ENCODE results near the gene CHP1. TPM values are rescaled to one million over a fixed set of nuclear protein-coding genes. Genes with fewer than 3 reads are reported as not detected.
"Not testable (repeated sequence)": the region's sequence is repeated elsewhere in the genome, so short reads cannot be mapped to it uniquely, and the experiment has no call there.

The CHP1 gene
- total RNA-seq, 2 experiments from 2014 or later: 62.2 to 62.8 TPM

- ATAC-seq: no peak
- CTCF ChIA-PET: no interaction called here
- no peaks in the 10 kb centered on the region for H3K4me1 Mint-ChIP-seq (ENCODE audit: low read depth)
Observed at GRCh38 chr15:41256577-41257038, 25.5 kb downstream of the CHP1 start.

GRCh38 chr15:41258750-41259471 lies 27.8 kb downstream of the CHP1 start:
- CTCF ChIA-PET: no interaction called here
- no peaks in the 10 kb centered on the region for H3K9me3 Mint-ChIP-seq (ENCODE audit: insufficient read depth)
- no peak overlapping the region for H3K4me3 Mint-ChIP-seq
- H3K36me3 Mint-ChIP-seq (ENCODE audit: low read depth): peaks cover 17% of the 10 kb centered on the region
- no peaks in the 10 kb centered on the region for H3K4me1 Mint-ChIP-seq (ENCODE audit: low read depth)
- POLR2A ChIA-PET: no interaction called here
- no peaks in the 10 kb centered on the region for H3K27me3 Mint-ChIP-seq (ENCODE audit: low read depth)
- H3K27ac Mint-ChIP-seq: no peak overlapping the region
- DNase-seq: no peak
- ATAC-seq: no peak

More at GRCh38 chr15:41256577-41257038, 25.5 kb downstream of the CHP1 start:
- POLR2A ChIA-PET: interaction anchor here (0.6 kb wide), 1 partner anchor 167 kb away, joined by 3 read pairs; no protein-coding TSS in a partner anchor
- DNase-seq: no peak
- no peak overlapping the region for H3K27ac Mint-ChIP-seq
- no peak overlapping the region for H3K4me3 Mint-ChIP-seq
- no peaks in the 10 kb centered on the region for H3K27me3 Mint-ChIP-seq (ENCODE audit: low read depth)
- H3K9me3 Mint-ChIP-seq (ENCODE audit: insufficient read depth): no peaks in the 10 kb centered on the region
- H3K36me3 Mint-ChIP-seq (ENCODE audit: low read depth): peaks cover 14% of the 10 kb centered on the region

GRCh38 chr15:41259546-41260189 lies 28.6 kb downstream of the CHP1 start:
- Mint-ChIP-seq H3K36me3 (ENCODE audit: low read depth) (peaks cover 18% of the 10 kb centered on the region), H3K4me3 (no peak overlapping the region), H3K9me3 (ENCODE audit: insufficient read depth) (no peaks in the 10 kb centered on the region), H3K27ac (no peak overlapping the region), H3K27me3 (ENCODE audit: low read depth) (no peaks in the 10 kb centered on the region), H3K4me1 (ENCODE audit: low read depth) (no peaks in the 10 kb centered on the region)
- ChIA-PET POLR2A (interaction anchor here (0.7 kb wide), 1 partner anchor 318 kb away, joined by 3 read pairs; no protein-coding TSS in a partner anchor), CTCF (no interaction called here)
- ATAC-seq (no peak), DNase-seq (no peak)

GRCh38 chr15:41260924-41261323 lies 29.9 kb downstream of the CHP1 start:
- peaks cover 17% of the 10 kb centered on the region for H3K36me3 Mint-ChIP-seq (ENCODE audit: low read depth)
- POLR2A ChIA-PET; H3K27ac Mint-ChIP-seq; H3K4me3 Mint-ChIP-seq; H3K4me1 Mint-ChIP-seq (ENCODE audit: low read depth); ATAC-seq; H3K9me3 Mint-ChIP-seq (ENCODE audit: insufficient read depth); CTCF ChIA-PET; DNase-seq; H3K27me3 Mint-ChIP-seq (ENCODE audit: low read depth): not testable (repeated sequence)

- DNase-seq (no peak), ATAC-seq (no peak)
- Mint-ChIP-seq H3K36me3 (ENCODE audit: low read depth) (peaks cover 18% of the 10 kb centered on the region), H3K4me3 (no peak overlapping the region), H3K27ac (no peak overlapping the region), H3K27me3 (ENCODE audit: low read depth) (no peaks in the 10 kb centered on the region), H3K9me3 (ENCODE audit: insufficient read depth) (no peaks in the 10 kb centered on the region), H3K4me1 (ENCODE audit: low read depth) (no peaks in the 10 kb centered on the region)
- ChIA-PET POLR2A (no interaction called here), CTCF (no interaction called here)
Observed at GRCh38 chr15:41262571-41262970, 31.5 kb downstream of the CHP1 start.

GRCh38 chr15:41263891-41264351 lies 32.9 kb downstream of the CHP1 start:
- H3K36me3 Mint-ChIP-seq (ENCODE audit: low read depth): peaks cover 14% of the 10 kb centered on the region
- H3K4me3 Mint-ChIP-seq: no peak overlapping the region
- no peak for ATAC-seq
- CTCF ChIA-PET: no interaction called here
- no peaks in the 10 kb centered on the region for H3K27me3 Mint-ChIP-seq (ENCODE audit: low read depth)
- DNase-seq: no peak
- H3K4me1 Mint-ChIP-seq (ENCODE audit: low read depth): no peaks in the 10 kb centered on the region
- no peak overlapping the region for H3K27ac Mint-ChIP-seq
- POLR2A ChIA-PET: interaction anchor here (1.4 kb wide), 1 partner anchor 20 kb away, joined by 3 read pairs; no protein-coding TSS in a partner anchor
- no peaks in the 10 kb centered on the region for H3K9me3 Mint-ChIP-seq (ENCODE audit: insufficient read depth)

- Mint-ChIP-seq H3K9me3 (ENCODE audit: insufficient read depth) (no peaks in the 10 kb centered on the region), H3K27ac (no peak overlapping the region), H3K4me3 (no peak overlapping the region), H3K4me1 (ENCODE audit: low read depth) (no peaks in the 10 kb centered on the region), H3K27me3 (ENCODE audit: low read depth) (no peaks in the 10 kb centered on the region), H3K36me3 (ENCODE audit: low read depth) (peaks cover 11% of the 10 kb centered on the region)
- DNase-seq (no peak), ATAC-seq (no peak)
- ChIA-PET CTCF (no interaction called here), POLR2A (interaction anchor here (1.4 kb wide), 1 partner anchor 13 kb away, joined by 5 read pairs; no protein-coding TSS in a partner anchor)
Observed at GRCh38 chr15:41269887-41270286, 38.8 kb downstream of the CHP1 start.

- CTCF ChIA-PET: no interaction called here
- no peak for ATAC-seq
- H3K27me3 Mint-ChIP-seq (ENCODE audit: low read depth): no peaks in the 10 kb centered on the region
Observed at GRCh38 chr15:41276831-41277230, 45.8 kb downstream of the CHP1 start.

GRCh38 chr15:41278319-41278718 lies 47.3 kb downstream of the CHP1 start:
- CTCF ChIA-PET: no interaction called here
- DNase-seq: no peak
- POLR2A ChIA-PET: no interaction called here
- peaks cover 28% of the 10 kb centered on the region for H3K36me3 Mint-ChIP-seq (ENCODE audit: low read depth)
- H3K27ac Mint-ChIP-seq: no peak overlapping the region
- peaks cover 12% of the 10 kb centered on the region for H3K4me1 Mint-ChIP-seq (ENCODE audit: low read depth)
- no peaks in the 10 kb centered on the region for H3K27me3 Mint-ChIP-seq (ENCODE audit: low read depth)
- ATAC-seq: no peak
- H3K4me3 Mint-ChIP-seq: no peak overlapping the region
- no peaks in the 10 kb centered on the region for H3K9me3 Mint-ChIP-seq (ENCODE audit: insufficient read depth)

More at GRCh38 chr15:41276831-41277230, 45.8 kb downstream of the CHP1 start:
- H3K4me1 Mint-ChIP-seq (ENCODE audit: low read depth): peaks cover 3% of the 10 kb centered on the region
- DNase-seq: no peak
- H3K27ac Mint-ChIP-seq: no peak overlapping the region
- POLR2A ChIA-PET: interaction anchor here (0.6 kb wide), 1 partner anchor 312 kb away, joined by 3 read pairs; no protein-coding TSS in a partner anchor
- peaks cover 24% of the 10 kb centered on the region for H3K36me3 Mint-ChIP-seq (ENCODE audit: low read depth)
- H3K4me3 Mint-ChIP-seq: no peak overlapping the region
- H3K9me3 Mint-ChIP-seq (ENCODE audit: insufficient read depth): no peaks in the 10 kb centered on the region

GRCh38 chr15:41279535-41280283 lies 48.6 kb downstream of the CHP1 start:
- CTCF ChIA-PET: no interaction called here
- Mint-ChIP-seq H3K9me3 (ENCODE audit: insufficient read depth) (no peaks in the 10 kb centered on the region), H3K4me1 (ENCODE audit: low read depth) (peaks cover 17% of the 10 kb centered on the region), H3K27ac (peak overlapping the region; percentile 7), H3K27me3 (ENCODE audit: low read depth) (no peaks in the 10 kb centered on the region), H3K4me3 (no peak overlapping the region), H3K36me3 (ENCODE audit: low read depth) (peaks cover 33% of the 10 kb centered on the region)
- POLR2A ChIA-PET: no interaction called here
- no peak for ATAC-seq
- DNase-seq: no peak

GRCh38 chr15:41281236-41281635 lies 50.2 kb downstream of the CHP1 start:
- DNase-seq (no peak), ATAC-seq (no peak)
- Mint-ChIP-seq H3K9me3 (ENCODE audit: insufficient read depth) (no peaks in the 10 kb centered on the region), H3K4me3 (no peak overlapping the region), H3K27me3 (ENCODE audit: low read depth) (no peaks in the 10 kb centered on the region), H3K36me3 (ENCODE audit: low read depth) (peaks cover 48% of the 10 kb centered on the region), H3K4me1 (ENCODE audit: low read depth) (peaks cover 28% of the 10 kb centered on the region), H3K27ac (no peak overlapping the region)
- ChIA-PET CTCF (no interaction called here), POLR2A (no interaction called here)
